ENCODE results near the gene TMEM232.

GRCh38 chr5:110548171-110548570, 178.3 kb downstream of the TMEM232 start:
- TF ChIP-seq, protein P1, sequence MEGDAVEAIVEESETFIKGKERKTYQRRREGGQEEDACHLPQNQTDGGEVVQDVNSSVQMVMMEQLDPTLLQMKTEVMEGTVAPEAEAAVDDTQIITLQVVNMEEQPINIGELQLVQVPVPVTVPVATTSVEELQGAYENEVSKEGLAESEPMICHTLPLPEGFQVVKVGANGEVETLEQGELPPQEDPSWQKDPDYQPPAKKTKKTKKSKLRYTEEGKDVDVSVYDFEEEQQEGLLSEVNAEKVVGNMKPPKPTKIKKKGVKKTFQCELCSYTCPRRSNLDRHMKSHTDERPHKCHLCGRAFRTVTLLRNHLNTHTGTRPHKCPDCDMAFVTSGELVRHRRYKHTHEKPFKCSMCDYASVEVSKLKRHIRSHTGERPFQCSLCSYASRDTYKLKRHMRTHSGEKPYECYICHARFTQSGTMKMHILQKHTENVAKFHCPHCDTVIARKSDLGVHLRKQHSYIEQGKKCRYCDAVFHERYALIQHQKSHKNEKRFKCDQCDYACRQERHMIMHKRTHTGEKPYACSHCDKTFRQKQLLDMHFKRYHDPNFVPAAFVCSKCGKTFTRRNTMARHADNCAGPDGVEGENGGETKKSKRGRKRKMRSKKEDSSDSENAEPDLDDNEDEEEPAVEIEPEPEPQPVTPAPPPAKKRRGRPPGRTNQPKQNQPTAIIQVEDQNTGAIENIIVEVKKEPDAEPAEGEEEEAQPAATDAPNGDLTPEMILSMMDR (IDR thresholded peaks at IDR 0.05) = no peak
- no peak for TF ChIP-seq ZNF263 (CRISPR knock-in tag; IDR thresholded peaks at IDR 0.05; ENCODE audit: low read depth)
- TF ChIP-seq ZNF317 (CRISPR knock-in tag; IDR thresholded peaks at IDR 0.05; ENCODE audit: borderline replicate concordance, low read depth) = no peak
- TF ChIP-seq ATF3 (CRISPR knock-in tag; conservative IDR thresholded peaks at IDR 0.05) = no peak
- TF ChIP-seq FOXJ3 (CRISPR knock-in tag; IDR thresholded peaks at IDR 0.05; ENCODE audit: borderline replicate concordance) = no peak
- no peak for TF ChIP-seq GTF2I (CRISPR knock-in tag; conservative IDR thresholded peaks at IDR 0.05)
- TF ChIP-seq, protein P2, sequence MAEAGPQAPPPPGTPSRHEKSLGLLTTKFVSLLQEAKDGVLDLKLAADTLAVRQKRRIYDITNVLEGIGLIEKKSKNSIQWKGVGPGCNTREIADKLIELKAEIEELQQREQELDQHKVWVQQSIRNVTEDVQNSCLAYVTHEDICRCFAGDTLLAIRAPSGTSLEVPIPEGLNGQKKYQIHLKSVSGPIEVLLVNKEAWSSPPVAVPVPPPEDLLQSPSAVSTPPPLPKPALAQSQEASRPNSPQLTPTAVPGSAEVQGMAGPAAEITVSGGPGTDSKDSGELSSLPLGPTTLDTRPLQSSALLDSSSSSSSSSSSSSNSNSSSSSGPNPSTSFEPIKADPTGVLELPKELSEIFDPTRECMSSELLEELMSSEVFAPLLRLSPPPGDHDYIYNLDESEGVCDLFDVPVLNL (CRISPR knock-in tag; IDR thresholded peaks at IDR 0.05; ENCODE audit: borderline replicate concordance, low read depth) = no peak
- TF ChIP-seq, protein P3, sequence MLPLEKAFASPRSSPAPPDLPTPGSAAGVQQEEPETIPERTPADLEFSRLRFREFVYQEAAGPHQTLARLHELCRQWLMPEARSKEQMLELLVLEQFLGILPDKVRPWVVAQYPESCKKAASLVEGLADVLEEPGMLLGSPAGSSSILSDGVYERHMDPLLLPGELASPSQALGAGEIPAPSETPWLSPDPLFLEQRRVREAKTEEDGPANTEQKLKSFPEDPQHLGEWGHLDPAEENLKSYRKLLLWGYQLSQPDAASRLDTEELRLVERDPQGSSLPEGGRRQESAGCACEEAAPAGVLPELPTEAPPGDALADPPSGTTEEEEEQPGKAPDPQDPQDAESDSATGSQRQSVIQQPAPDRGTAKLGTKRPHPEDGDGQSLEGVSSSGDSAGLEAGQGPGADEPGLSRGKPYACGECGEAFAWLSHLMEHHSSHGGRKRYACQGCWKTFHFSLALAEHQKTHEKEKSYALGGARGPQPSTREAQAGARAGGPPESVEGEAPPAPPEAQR (CRISPR knock-in tag; IDR thresholded peaks at IDR 0.05) = no peak

Data from WTC11 (cell line).